GM21786 (cell line): ENCODE measurements around the gene COL23A1.

Source experiments
- ATAC-seq: cut with Tn5 transposase; IDR thresholded peaks from one replicate; pipeline ENCODE4 v1.9.1; 2021; ENCODE audit not compliant: unreplicated experiment

The COL23A1 gene

GRCh38 chr5:178560911-178561310 is 29.3 kb downstream of the COL23A1 start:
- ATAC-seq: no peak

GRCh38 chr5:178557416-178557815 is 32.8 kb downstream of the COL23A1 start:
- ATAC-seq: no peak

- ATAC-seq: no peak
These were observed 34.4 kb downstream of the COL23A1 start for GRCh38 chr5:178555771-178556211.

- no peak for ATAC-seq
These were observed 35.2 kb downstream of the COL23A1 start for GRCh38 chr5:178555005-178555404.

GRCh38 chr5:178554311-178554710 is 35.9 kb downstream of the COL23A1 start:
- ATAC-seq: no peak

- no peak for ATAC-seq
These were observed 36.7 kb downstream of the COL23A1 start for GRCh38 chr5:178553517-178553916.

GRCh38 chr5:178551468-178551867 is 38.7 kb downstream of the COL23A1 start:
- no peak for ATAC-seq

GRCh38 chr5:178551059-178551458 is 39.1 kb downstream of the COL23A1 start:
- ATAC-seq: no peak

GRCh38 chr5:178548746-178549145 is 41.4 kb downstream of the COL23A1 start:
- no peak for ATAC-seq

GRCh38 chr5:178547753-178548415 is 42.3 kb downstream of the COL23A1 start:
- ATAC-seq: no peak

- ATAC-seq: no peak
These were observed 43.0 kb downstream of the COL23A1 start for GRCh38 chr5:178547052-178547666.

GRCh38 chr5:178546675-178547033 is 43.5 kb downstream of the COL23A1 start:
- ATAC-seq: no peak

- ATAC-seq: no peak
These were observed 44.1 kb downstream of the COL23A1 start for GRCh38 chr5:178545941-178546674.

GRCh38 chr5:178545176-178545575 is 45.0 kb downstream of the COL23A1 start:
- no peak for ATAC-seq

- no peak for ATAC-seq
These were observed 45.9 kb downstream of the COL23A1 start for GRCh38 chr5:178544166-178544834.

- ATAC-seq: no peak
These were observed 47.7 kb downstream of the COL23A1 start for GRCh38 chr5:178542455-178542854.

GRCh38 chr5:178540526-178540925 is 49.7 kb downstream of the COL23A1 start:
- ATAC-seq: no peak

GRCh38 chr5:178538741-178539229 is 51.4 kb downstream of the COL23A1 start:
- ATAC-seq: no peak

GRCh38 chr5:178537467-178538371 is 52.5 kb downstream of the COL23A1 start:
- ATAC-seq: no peak
